Thyroid gland (tissue), 4 donors: ENCODE data around the gene SULF2.

Source experiments
- POLR2A ChIP-seq, 2 donors: fragments of 450-650 bp; IDR thresholded peaks; one replicate each; pipeline ENCODE4 v1.6.1; 2017; ENCODE audit warnings: antibody characterized with exemption in 2 of 2, mild to moderate bottlenecking in 2 of 2, moderate library complexity in 1 of 2
- TF ChIP-seq, protein P1 (sequence below), 6 experiments: fragments of 200-600 bp in 3 of 6; fragments of 450-650 bp in 3 of 6; sonication (generic) in 3 of 6; IDR thresholded peaks; one replicate each; pipeline ENCODE4 v1.5.1; 2016 to 2019; ENCODE audit warnings: antibody characterized with exemption in 6 of 6, mild to moderate bottlenecking in 2 of 6, inconsistent platforms in 1 of 6, moderate library complexity in 1 of 6

DNA sequence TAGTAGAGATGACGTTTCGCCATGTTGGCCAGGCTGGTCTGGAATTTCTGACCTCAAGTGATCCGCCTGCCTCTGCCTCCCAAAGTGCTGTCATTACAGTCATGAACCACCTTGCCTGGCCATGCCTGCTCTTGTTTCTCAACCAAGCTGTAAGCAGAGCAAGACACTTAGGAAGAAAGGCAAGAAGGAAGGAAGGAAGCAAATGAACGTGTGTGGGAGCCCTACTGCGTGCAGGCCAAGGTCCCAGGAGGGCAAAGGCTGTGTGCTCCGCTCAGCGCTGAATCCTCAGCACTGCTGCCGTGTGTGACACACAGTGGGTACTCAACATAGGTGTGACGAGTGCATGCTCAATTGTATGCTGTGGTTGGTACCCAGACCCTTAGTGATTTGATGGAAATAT lies 47.4 kb downstream of the SULF2 start:
- TF ChIP-seq, protein P1, sequence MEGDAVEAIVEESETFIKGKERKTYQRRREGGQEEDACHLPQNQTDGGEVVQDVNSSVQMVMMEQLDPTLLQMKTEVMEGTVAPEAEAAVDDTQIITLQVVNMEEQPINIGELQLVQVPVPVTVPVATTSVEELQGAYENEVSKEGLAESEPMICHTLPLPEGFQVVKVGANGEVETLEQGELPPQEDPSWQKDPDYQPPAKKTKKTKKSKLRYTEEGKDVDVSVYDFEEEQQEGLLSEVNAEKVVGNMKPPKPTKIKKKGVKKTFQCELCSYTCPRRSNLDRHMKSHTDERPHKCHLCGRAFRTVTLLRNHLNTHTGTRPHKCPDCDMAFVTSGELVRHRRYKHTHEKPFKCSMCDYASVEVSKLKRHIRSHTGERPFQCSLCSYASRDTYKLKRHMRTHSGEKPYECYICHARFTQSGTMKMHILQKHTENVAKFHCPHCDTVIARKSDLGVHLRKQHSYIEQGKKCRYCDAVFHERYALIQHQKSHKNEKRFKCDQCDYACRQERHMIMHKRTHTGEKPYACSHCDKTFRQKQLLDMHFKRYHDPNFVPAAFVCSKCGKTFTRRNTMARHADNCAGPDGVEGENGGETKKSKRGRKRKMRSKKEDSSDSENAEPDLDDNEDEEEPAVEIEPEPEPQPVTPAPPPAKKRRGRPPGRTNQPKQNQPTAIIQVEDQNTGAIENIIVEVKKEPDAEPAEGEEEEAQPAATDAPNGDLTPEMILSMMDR (IDR thresholded peaks at IDR 0.05): no peak
- no peak for TF ChIP-seq POLR2A (IDR thresholded peaks at IDR 0.05)
